OCI-LY7 (cell line): ENCODE data around the gene INPP4A.

Source experiments
- CTCF ChIP-seq: fragments of 200-600 bp; sonication (generic); conservative IDR thresholded peaks from 2 replicates; pipeline ENCODE4 v1.5.1; 2014; ENCODE audit warnings: mild to moderate bottlenecking, antibody characterized with exemption, low read length, moderate library complexity, mixed read lengths
- EZH2phosphoT487 ChIP-seq: fragments of 200-600 bp; sonication (generic); IDR thresholded peaks from 2 replicates; pipeline ENCODE4 v1.6.1; 2018; ENCODE audit warnings: low read depth, borderline replicate concordance, mild to moderate bottlenecking, mixed run types, antibody characterized with exemption, low read length, moderate library complexity, mixed read lengths

- TF ChIP-seq CTCF (no peak), EZH2phosphoT487 (no peak)
These were observed 21.0 kb downstream of the INPP4A start for GRCh38 chr2:98465456-98466226.
